ACC112 (cell line): ENCODE measurements around the gene MGAT5.

ENCODE experiments used
- H2AFZ ChIP-seq: fragments of 200-600 bp; sonication (generic); one replicate; pipeline ENCODE4 v1.6.0; 2017; ENCODE audit warnings: antibody characterized with exemption, low read length; ENCODE audit not compliant: unreplicated experiment
- H3K27ac ChIP-seq: fragments of 200-600 bp; sonication (generic); 2 replicates; pipeline ENCODE4 v1.5.1; 2014; ENCODE audit warnings: low read depth, mild to moderate bottlenecking, antibody characterized with exemption, low read length, moderate library complexity
- H3K27me3 ChIP-seq: fragments of 200-600 bp; sonication (generic); 2 replicates; pipeline ENCODE4 v1.6.1; 2014; ENCODE audit warnings: mild to moderate bottlenecking, antibody characterized with exemption, low read length, moderate library complexity, mixed read lengths; ENCODE audit not compliant: insufficient read depth
- H3K36me3 ChIP-seq: fragments of 200-600 bp; sonication (generic); 2 replicates; pipeline ENCODE4 v1.6.1; 2016; ENCODE audit warnings: mild to moderate bottlenecking, antibody characterized with exemption, low read length, moderate library complexity, mixed read lengths; ENCODE audit not compliant: insufficient read depth
- H3K4me1 ChIP-seq: fragments of 200-600 bp; sonication (generic); one replicate; pipeline ENCODE4 v1.6.1; 2016; ENCODE audit warnings: low read length, mixed read lengths; ENCODE audit not compliant: insufficient read depth, unreplicated experiment, control insufficient read depth
- H3K4me3 ChIP-seq: fragments of 200-600 bp; sonication (generic); 2 replicates; pipeline ENCODE4 v1.5.1; 2014; ENCODE audit warnings: mild to moderate bottlenecking, low read depth, low read length
- H3K79me2 ChIP-seq: fragments of 200-600 bp; sonication (generic); one replicate; pipeline ENCODE4 v1.6.0; 2016; ENCODE audit warnings: low read length; ENCODE audit not compliant: control insufficient read depth, unreplicated experiment, insufficient read depth

Gene MGAT5

GRCh38 chr2:134243244-134243643 lies 10.6 kb upstream of the MGAT5 start:
- Histone ChIP-seq H3K4me1 (peaks cover 4% of the 10 kb centered on the region), H3K27me3 (no peaks in the 10 kb centered on the region), H2AFZ (no peak overlapping the region), H3K27ac (no peak overlapping the region), H3K4me3 (no peak overlapping the region), H3K79me2 (no peaks in the 10 kb centered on the region), H3K36me3 (no peaks in the 10 kb centered on the region)

GRCh38 chr2:134244086-134244485 lies 9.8 kb upstream of the MGAT5 start:
- no peaks in the 10 kb centered on the region for H3K79me2 ChIP-seq

GRCh38 chr2:134244587-134244986 lies 9.3 kb upstream of the MGAT5 start:
- no peak overlapping the region for H2AFZ ChIP-seq
- no peak overlapping the region for H3K4me3 ChIP-seq
- H3K79me2 ChIP-seq: no peaks in the 10 kb centered on the region
- no peaks in the 10 kb centered on the region for H3K36me3 ChIP-seq
- peaks cover 4% of the 10 kb centered on the region for H3K4me1 ChIP-seq
- no peaks in the 10 kb centered on the region for H3K27me3 ChIP-seq
- no peak overlapping the region for H3K27ac ChIP-seq

More at GRCh38 chr2:134244086-134244485, 9.8 kb upstream of the MGAT5 start:
- H3K4me1 ChIP-seq: peaks cover 4% of the 10 kb centered on the region
- H2AFZ ChIP-seq: no peak overlapping the region
- no peaks in the 10 kb centered on the region for H3K36me3 ChIP-seq
- no peak overlapping the region for H3K27ac ChIP-seq
- no peaks in the 10 kb centered on the region for H3K27me3 ChIP-seq
- H3K4me3 ChIP-seq: no peak overlapping the region

DNA sequence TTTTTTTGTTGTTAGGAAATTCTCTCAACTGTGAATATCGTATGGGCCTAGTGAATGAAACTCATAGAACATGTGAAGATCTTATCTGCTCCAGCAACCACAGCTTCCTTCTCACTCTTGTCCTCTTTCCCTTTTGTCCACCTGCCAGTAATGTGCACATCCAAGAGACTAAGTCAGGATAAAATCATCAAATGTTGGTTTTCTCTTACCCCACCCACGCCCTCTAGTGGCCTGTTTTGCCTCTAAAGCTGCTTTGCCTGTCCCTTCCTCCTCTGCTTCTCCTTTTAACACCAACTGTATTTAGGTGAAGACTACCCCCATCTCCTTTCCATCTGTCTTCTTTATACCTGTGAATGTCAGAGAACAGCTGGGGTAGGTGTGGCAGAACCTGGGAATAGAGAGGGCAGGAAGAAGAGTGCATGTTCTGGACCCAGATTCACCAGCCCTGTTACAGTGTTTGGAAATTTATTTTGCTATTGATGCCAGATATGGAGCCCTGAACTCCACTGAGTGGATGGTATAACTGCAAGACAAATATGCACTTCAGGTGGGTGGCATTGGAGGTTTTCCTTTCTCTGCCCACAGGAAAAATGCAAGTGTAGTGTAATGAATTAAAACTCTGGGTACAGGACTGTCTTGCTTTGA lies 8.4 kb upstream of the MGAT5 start:
- H2AFZ ChIP-seq: no peak overlapping the region
- H3K4me1 ChIP-seq: peaks cover 4% of the 10 kb centered on the region
- H3K27ac ChIP-seq: no peak overlapping the region
- H3K79me2 ChIP-seq: no peaks in the 10 kb centered on the region
- no peaks in the 10 kb centered on the region for H3K27me3 ChIP-seq
- no peak overlapping the region for H3K4me3 ChIP-seq
- H3K36me3 ChIP-seq: no peaks in the 10 kb centered on the region

DNA sequence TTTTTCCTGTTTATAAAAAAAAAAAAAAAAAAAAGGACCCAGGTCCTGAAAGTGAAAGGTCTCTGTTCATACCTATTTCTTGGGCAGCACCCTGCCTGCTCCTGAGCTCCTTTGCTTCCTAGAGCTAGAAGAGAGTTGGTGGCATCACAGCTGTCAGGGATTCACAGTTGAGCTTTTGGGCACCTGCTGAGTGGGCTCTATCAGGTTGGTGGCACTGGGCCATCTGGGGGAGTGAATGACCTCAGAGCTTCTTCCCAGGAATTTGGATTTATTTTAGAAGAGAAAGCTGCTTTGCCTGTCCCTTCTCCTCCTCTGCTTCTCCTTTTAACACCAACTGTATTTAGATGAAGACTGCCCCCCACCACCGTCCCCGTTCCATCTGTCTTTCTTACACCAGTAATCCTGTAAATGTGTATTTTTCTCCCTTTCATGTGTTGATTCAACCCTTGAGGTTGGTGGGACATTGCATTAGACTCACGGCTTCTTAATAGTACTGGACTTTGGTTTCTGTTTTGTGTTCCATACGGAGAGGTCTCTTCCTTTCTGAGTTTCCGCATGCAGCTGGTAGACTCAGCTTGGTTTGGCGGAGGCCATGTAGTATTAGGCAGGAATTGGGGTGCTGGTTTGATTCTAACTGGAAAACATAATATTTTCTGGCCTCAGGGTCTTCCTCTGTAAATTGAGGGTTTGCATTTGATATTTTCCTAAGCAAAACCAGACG lies 7.6 kb upstream of the MGAT5 start:
- H3K36me3 ChIP-seq: no peaks in the 10 kb centered on the region
- no peak overlapping the region for H2AFZ ChIP-seq
- no peak overlapping the region for H3K27ac ChIP-seq
- peaks cover 4% of the 10 kb centered on the region for H3K4me1 ChIP-seq
- H3K79me2 ChIP-seq: no peaks in the 10 kb centered on the region
- H3K27me3 ChIP-seq: no peaks in the 10 kb centered on the region
- H3K4me3 ChIP-seq: no peak overlapping the region

DNA sequence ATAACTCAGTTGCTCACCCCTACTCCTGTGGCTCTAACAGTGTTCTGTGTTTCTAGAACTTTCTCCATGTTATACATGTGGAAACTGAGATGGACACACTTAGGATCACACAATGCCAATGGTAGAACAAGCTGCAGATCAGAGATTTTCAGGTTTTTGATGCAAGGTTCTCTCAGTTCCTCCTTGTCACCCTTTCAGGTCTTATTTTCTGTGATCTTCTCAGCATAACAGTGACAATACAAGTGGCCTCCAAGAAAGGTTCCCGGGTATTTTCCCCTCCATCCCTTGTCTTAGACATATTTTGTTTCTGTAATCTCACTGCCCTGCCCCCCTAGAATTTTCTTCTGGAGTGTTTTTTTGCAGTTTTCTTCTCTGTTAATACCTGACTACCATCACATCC lies 6.2 kb upstream of the MGAT5 start:
- Histone ChIP-seq H3K4me1 (peaks cover 4% of the 10 kb centered on the region), H3K27ac (no peak overlapping the region), H3K36me3 (no peaks in the 10 kb centered on the region), H3K79me2 (no peaks in the 10 kb centered on the region), H2AFZ (no peak overlapping the region), H3K4me3 (no peak overlapping the region), H3K27me3 (no peaks in the 10 kb centered on the region)

DNA sequence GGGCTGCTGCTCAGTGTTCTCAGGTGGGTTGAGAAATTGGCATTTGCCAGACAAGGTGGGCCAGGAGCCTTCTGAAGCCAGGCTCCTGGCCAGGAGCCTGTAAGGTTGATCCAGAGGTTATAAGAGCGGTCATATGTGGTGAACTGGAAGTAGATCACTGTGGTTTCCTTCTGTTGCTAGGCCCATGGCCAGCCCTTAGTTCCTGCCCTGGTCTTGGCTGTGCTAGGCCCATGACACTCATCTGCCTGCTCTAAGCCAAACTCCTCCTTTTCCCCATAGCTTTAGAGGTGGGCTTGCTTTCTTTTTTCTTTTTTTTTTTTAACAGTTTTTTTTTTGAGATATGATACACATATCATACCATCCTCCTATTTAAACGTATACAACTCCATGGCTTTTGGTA lies 5.0 kb upstream of the MGAT5 start:
- no peak overlapping the region for H2AFZ ChIP-seq
- H3K4me3 ChIP-seq: no peak overlapping the region
- H3K27ac ChIP-seq: no peak overlapping the region
- H3K79me2 ChIP-seq: no peaks in the 10 kb centered on the region
- no peaks in the 10 kb centered on the region for H3K27me3 ChIP-seq
- peaks cover 4% of the 10 kb centered on the region for H3K4me1 ChIP-seq
- H3K36me3 ChIP-seq: no peaks in the 10 kb centered on the region

GRCh38 chr2:134249755-134250154 lies 4.1 kb upstream of the MGAT5 start:
- Histone ChIP-seq H3K27me3 (no peaks in the 10 kb centered on the region), H3K27ac (no peak overlapping the region), H3K4me1 (peaks cover 4% of the 10 kb centered on the region), H3K36me3 (0 out of 2 replicates have a peak, but pooled peaks cover 3% of the 10 kb centered on the region), H3K4me3 (no peak overlapping the region), H3K79me2 (no peaks in the 10 kb centered on the region), H2AFZ (no peak overlapping the region)

DNA sequence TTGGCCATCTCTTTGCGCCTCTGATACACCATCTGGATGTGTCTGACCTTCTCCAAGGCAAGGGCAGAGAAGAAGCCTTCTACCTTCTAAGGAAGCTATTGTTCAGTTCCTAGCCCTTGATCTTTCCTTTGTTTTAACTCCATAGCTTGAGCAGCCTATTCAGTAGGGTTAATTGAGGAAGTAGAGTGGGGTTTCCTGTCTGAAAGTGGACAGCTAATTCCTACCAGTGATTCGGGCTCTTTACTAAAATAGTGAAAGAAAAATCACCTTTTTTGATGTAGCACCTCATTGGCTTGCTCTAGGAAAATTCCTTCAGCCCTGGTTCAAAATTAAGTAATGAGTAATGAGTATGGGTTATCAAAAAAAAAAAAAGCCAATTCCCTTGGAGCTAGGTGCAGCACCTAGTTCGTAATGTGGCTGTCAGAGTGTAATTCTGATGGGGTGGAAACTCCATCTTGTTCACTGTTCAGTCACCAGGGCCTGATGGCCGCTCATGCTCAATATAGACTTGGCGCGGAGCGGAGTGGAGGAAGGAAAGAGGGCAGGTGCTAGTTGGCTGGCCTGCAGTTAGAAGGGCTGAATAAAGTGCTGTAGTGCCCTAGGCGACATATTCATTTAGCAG lies 2.9 kb upstream of the MGAT5 start:
- Histone ChIP-seq H3K36me3 (0 out of 2 replicates have a peak, but pooled peaks cover 3% of the 10 kb centered on the region), H2AFZ (no peak overlapping the region), H3K27ac (no peak overlapping the region), H3K4me3 (no peak overlapping the region), H3K4me1 (no peaks in the 10 kb centered on the region), H3K27me3 (no peaks in the 10 kb centered on the region), H3K79me2 (no peaks in the 10 kb centered on the region)

GRCh38 chr2:134252092-134252750 lies 1.7 kb upstream of the MGAT5 start:
- no peak overlapping the region for H3K4me3 ChIP-seq
- no peaks in the 10 kb centered on the region for H3K4me1 ChIP-seq
- H3K27me3 ChIP-seq: no peaks in the 10 kb centered on the region
- no peak overlapping the region for H2AFZ ChIP-seq
- 0 out of 2 replicates have a peak, but pooled peaks cover 3% of the 10 kb centered on the region for H3K36me3 ChIP-seq
- H3K79me2 ChIP-seq: no peaks in the 10 kb centered on the region
- H3K27ac ChIP-seq: no peak overlapping the region
